ENCODE data around the gene PSD. TPM values are rescaled to one million over a fixed set of nuclear protein-coding genes. Genes with fewer than 3 reads are reported as not detected.
A peak's percentile ranks its signal among the peaks of the same experiment; 100 is the strongest.

The PSD gene
- total RNA-seq, 1 experiment from 2014 or later = 6.1 TPM

DNA sequence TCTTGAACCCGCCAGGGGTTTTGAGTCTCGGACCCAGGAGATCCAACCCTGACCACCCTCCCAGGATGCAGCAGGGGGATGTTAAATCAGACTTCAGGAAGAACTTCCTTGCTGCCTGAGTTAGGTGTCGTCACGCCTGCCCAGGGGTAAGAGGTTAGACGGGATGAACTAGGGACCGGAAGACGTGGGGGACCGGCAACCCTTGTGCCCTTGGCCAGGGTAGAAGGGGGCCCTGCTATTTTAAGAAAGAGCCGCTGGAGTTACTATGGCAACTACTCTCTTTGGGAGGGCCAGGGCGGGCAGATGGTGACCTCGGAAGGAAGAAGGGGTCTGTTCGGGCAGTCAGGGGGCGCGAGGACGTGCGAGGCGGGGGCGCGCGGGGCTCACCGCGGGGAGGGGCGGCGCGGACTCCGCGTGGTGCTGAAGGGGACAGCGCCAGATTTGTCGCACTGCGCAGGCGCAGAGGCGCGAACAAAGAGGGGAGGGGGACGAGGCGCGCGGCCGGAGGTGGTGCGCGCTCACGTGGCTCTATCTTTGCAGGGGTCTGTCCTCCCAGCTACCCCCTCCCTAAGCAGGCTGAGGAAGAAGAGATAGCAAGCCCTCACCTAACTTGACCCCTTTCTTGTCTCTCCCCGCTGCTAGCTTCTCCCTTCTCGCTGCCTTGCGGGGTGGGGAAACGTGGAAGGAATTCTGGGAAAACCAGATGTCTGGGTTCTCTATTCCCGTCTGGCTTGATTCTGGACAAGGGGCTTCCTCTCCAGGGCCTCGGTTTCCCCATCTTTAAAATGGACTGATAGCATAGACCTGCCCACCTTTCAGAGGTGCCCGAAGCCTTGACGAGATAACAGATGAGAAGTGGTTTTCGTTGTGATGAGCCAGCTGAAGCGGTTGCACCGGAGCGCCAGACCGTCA is 940 bp upstream of the PSD start:
- peaks cover 9% of the 10 kb centered on the region; the same call in 1 of the 2 replicates for H3K27me3 ChIP-seq (ENCODE audit: control insufficient read depth, insufficient read depth, low read length)
- H3K4me3 ChIP-seq (ENCODE audit: insufficient read depth, low read depth, low read length) = peak overlapping the region; percentile 97
- peaks cover 1% of the 10 kb centered on the region for H3K36me3 ChIP-seq (replicated peaks; ENCODE audit: control insufficient read depth, insufficient read depth, low read length)
- DNase-seq = peak; percentile 99

DNA sequence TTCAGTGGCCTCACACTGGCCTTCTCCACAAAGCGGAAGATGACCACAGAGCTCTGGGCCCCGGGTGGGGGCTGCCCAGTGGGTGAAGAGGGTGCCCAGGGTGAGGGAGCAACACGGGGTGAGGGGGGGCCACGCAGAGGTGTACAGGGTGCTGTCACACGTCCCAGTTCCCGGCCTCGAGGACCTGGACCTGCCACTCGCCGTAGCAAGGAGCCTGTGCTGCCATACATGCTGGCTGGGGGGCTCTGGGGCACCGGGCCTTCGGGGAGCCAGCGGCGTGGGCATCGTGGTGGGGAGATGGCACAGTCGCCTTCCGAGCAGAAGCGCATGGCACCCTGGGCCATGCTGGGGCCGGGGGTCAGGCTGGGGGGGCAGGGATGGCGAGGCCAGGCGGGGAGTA is 1.9 kb downstream of the PSD start:
- Histone ChIP-seq H3K4me3 (ENCODE audit: insufficient read depth, low read depth, low read length) (no peak overlapping the region), H3K27me3 (ENCODE audit: control insufficient read depth, insufficient read depth, low read length) (peaks cover 8% of the 10 kb centered on the region), H3K36me3 (replicated peaks; ENCODE audit: control insufficient read depth, insufficient read depth, low read length) (no peaks in the 10 kb centered on the region)
- DNase-seq = peak; percentile 54

DNA sequence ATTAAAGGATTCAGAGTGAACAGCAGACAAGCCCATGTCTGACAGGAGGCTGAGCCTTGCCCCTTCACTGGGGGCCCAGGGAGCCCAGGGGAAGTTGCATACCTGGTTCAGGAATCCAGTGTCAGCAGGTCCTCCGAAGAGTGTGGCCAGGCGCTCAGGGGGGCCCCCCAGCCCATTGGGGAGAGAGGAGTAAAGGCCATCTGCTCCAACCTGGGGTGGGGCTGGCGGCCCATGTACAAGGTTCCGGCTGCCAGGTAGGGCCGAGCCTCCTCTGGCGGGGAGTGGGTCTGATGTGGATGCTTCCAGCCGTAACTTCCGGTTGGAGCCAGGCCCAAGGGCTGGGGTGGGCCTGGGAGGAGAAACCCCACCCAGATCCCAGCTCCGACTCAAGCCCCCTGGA is 2.3 kb downstream of the PSD start:
- Histone ChIP-seq H3K4me3 (ENCODE audit: insufficient read depth, low read depth, low read length) (no peak overlapping the region), H3K36me3 (replicated peaks; ENCODE audit: control insufficient read depth, insufficient read depth, low read length) (no peaks in the 10 kb centered on the region), H3K27me3 (ENCODE audit: control insufficient read depth, insufficient read depth, low read length) (peaks cover 8% of the 10 kb centered on the region)

DNA sequence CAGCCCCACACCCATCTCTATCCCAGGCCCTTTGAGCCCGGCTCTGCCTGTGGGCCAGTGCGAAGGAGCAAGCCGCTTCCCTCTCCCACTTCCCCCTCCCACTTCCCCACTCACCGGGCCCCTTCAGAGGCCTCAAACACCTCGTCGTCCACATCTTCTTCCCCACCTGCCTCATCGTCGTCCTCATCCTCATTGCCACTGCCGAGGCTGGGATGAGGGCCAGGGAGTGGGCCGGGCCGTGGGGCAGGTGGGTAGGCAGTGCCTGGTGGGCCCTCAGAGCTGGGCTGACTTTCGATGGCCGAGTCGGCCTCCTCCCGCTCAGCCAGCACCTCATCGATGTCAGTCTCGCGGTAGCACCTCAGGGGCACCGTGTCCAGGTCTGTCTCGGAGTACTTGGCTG is 3.8 kb downstream of the PSD start:
- H3K4me3 ChIP-seq (ENCODE audit: insufficient read depth, low read depth, low read length) = no peak overlapping the region
- no peaks in the 10 kb centered on the region for H3K36me3 ChIP-seq (replicated peaks; ENCODE audit: control insufficient read depth, insufficient read depth, low read length)
- H3K27me3 ChIP-seq (ENCODE audit: control insufficient read depth, insufficient read depth, low read length) = peaks cover 23% of the 10 kb centered on the region
- peak; percentile 55 for DNase-seq

More for the DNA sequence above, 2.3 kb downstream of the PSD start:
- no peak for DNase-seq

DNA sequence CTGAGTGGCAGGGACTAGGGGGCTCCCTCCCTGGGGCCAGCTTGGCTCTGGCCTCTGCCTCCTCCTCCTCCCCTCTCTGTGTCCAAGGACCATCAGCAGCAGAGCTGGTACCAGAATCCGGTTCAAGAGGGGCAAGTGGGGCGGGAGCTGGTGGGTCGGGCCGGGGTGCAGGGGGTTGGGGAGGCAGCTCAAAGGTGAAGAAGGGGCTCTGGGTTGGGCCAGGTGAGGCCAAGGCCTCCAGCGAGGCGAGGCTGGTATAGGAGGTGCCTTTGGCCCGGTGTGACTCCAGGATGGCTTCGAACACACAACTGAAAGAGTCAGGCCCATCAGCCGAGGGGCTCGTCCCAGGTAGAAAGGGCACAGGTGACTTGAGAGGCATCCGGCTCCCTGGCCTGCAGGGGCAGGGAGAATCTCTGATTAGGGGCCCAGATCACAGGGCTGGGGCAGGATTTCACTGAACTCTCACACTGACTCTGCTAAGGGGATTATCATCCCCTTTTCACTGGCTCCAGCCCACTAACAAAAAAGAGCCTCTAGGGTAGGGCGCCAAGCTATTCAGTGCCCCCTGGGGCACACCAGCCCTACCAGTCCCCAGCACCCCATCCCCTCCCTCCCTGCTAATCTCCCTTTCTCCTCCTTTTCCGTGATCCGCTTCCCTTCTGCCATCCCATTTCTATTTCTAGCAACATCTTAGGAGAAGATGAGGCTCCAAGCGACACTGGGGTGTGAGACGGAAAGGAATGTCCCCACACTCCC is 4.6 kb downstream of the PSD start:
- peak; percentile 61 for DNase-seq
- H3K36me3 ChIP-seq (replicated peaks; ENCODE audit: control insufficient read depth, insufficient read depth, low read length) = no peaks in the 10 kb centered on the region
- peaks cover 30% of the 10 kb centered on the region for H3K27me3 ChIP-seq (ENCODE audit: control insufficient read depth, insufficient read depth, low read length)
- no peak overlapping the region for H3K4me3 ChIP-seq (ENCODE audit: insufficient read depth, low read depth, low read length)

DNA sequence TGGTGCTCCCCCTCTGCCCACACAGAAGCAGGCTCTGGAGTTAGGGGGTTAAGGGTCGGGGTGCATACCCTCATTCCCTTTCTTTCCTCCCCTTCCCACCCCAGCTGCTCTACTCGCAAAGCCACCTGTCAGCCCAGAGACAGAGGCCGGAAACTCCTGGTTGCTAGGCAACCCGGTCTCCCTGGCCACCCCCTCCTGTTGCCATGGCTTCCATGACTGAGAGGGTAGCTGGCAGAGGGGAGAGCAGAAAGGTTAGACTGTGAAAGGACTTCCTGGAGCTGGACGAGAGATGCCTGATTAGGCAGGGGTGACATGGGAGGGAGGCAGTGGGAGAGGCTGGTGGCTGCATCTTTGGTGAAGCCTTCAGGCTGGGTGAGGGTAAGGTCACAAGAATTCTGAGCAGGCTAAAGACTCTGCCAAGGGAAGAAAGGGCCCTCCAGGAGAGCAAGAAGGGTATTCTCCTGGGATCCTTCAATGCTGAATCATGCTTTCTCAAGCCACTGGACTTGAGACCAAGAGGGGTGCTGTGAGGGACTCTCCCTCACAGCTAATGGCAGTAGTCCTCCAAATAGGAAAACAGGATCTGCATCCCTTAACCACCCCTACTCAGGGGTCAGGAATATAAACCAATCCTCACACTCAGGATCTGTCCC is 5.4 kb downstream of the PSD start:
- Histone ChIP-seq H3K36me3 (replicated peaks; ENCODE audit: control insufficient read depth, insufficient read depth, low read length) (no peaks in the 10 kb centered on the region), H3K4me3 (ENCODE audit: insufficient read depth, low read depth, low read length) (no peak overlapping the region), H3K27me3 (ENCODE audit: control insufficient read depth, insufficient read depth, low read length) (peaks cover 37% of the 10 kb centered on the region)
- DNase-seq = peak; percentile 95

DNA sequence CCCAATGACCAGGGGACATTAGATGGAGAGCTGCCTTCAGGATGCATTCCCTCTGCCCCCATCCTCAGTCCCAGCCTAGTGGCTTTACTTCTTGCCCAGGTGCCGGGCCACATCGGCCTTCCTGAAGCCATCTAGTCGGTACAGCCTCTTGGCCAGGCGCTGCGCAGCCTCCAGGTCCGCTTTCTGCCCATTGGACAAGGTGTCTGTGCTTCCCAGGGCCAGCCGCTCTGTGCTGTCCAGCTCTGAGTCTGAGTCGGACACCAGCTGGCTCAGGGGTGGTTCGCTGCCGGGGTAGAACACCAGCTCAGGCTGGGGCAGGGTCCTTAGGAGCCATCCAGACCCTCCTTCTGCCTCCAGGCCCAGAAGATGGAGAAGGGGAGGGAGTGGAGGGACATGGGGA is 6.3 kb downstream of the PSD start:
- Histone ChIP-seq H3K4me3 (ENCODE audit: insufficient read depth, low read depth, low read length) (no peak overlapping the region), H3K27me3 (ENCODE audit: control insufficient read depth, insufficient read depth, low read length) (peaks cover 45% of the 10 kb centered on the region)

DNA sequence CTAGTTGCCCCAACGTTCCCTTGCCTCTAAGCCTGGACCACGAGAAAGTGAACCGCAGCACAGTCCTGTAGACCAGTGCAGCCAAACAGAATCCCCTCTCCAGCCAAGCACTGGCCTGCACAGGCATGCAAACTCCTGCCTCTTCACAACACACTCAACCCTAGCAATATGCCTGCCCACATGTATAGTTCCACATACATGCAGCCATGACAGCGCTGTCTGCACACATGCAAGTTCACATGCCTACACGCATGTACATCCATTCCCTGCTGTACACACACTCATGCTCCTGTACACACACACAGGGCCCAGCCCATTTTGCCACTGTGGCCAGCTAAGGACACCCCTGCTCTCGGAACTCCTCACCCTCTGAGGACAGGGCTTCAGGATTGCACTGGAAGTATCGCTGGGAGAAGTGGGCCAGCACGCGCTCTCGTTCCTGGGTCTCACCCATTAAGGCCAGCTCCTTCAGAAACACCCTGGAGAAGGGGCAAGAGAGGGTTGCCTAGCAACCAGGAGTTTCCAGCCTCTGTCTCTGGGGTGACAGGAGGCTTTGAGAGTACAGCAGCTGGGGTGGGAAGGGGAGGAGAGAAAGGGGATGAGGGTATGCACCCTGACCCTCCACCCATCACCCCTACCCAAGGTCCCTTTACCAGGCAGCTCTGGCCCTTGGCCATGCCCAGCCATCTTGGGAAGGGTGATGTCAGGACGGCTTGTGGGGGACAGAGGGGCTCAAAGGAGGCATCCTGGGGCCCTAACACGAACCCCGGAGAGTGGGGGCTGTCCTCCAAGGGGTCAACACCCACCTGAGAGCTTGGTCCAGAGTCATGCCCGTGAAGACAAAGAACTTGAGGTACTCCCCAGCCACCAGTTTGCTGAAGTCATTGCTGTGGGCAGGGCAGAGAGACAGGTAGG is 7.0 kb downstream of the PSD start:
- H3K27me3 ChIP-seq (ENCODE audit: control insufficient read depth, insufficient read depth, low read length) = peaks cover 46% of the 10 kb centered on the region
- DNase-seq = peak; percentile 53
- H3K4me3 ChIP-seq (ENCODE audit: insufficient read depth, low read depth, low read length) = no peak overlapping the region
- H3K36me3 ChIP-seq (replicated peaks; ENCODE audit: control insufficient read depth, insufficient read depth, low read length) = no peaks in the 10 kb centered on the region

More for the DNA sequence above, 6.3 kb downstream of the PSD start:
- H3K36me3 ChIP-seq (replicated peaks; ENCODE audit: control insufficient read depth, insufficient read depth, low read length) = no peaks in the 10 kb centered on the region
- DNase-seq = peak; percentile 33

DNA sequence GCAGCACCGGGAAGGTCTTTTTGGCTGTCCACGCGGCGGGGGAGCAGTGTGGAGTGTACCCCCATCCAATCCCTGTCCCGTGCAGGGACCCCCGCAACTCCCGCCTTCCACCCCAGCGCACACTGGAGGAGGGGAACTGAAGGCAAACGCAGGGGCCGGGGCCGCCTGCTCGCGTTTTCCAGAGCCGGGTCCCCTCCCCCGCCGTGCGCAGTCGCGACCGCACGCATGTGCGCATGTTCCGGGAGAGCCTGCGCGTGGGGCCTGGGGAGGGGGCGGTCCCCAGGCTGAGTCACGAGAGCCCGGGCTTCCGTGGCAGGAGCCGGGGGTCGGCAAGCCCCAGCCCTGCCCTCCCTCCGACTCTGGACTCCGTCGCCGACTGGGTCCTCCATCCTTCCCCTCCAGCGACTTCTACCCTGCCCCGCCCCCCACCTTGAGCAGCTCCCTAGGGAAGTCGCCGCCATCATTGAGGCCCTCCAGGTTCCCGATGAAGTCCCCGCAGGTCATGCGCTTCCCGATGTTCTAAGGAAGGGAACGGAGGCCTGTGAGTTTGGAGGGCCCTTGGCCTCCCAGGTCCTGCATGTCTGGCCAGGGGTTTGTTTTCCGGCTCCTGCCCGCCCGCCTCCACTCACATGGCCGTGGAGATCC is 8.0 kb downstream of the PSD start:
- H3K4me3 ChIP-seq (ENCODE audit: insufficient read depth, low read depth, low read length) = peak overlapping the region; percentile 56
- H3K27me3 ChIP-seq (ENCODE audit: control insufficient read depth, insufficient read depth, low read length) = peaks cover 46% of the 10 kb centered on the region
- no peaks in the 10 kb centered on the region for H3K36me3 ChIP-seq (replicated peaks; ENCODE audit: control insufficient read depth, insufficient read depth, low read length)
- DNase-seq = peak; percentile 90

DNA sequence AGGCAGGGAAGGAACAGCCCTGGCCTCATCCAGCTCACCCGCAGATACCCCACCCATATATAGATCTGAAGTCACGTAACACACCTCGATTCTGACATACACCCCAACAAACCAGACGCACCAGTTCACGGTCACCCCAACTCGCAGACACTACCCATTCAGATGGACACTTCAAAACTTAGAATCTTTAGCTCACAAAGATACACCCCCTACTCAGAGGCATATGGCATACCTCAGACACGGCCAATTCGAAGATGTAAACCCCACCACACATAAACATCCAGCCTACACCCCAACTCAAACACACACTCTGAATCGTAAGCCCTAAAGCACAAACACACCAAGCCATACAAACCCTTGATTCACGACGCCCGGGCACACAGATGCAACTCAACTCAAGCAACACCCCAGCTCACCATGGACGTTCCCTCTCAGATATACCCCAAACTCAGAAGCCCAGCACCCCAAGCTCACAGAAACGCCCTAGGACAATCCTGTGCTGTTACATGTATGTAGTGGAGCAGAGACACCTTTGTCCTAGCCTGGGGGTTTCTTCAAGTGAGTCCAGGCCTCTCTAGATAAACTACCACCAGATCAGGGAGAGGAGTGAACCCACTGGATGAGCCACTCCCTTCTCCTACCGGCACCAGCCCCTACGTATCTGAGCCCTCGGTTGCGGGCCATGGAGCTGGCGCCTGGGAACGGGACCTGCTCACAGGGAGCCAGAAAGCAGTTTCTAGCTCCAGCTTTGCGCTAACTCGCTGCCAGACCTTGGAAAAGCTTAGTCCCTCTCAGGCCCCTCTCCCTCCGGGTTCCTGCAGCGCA is 8.8 kb downstream of the PSD start:
- Histone ChIP-seq H3K4me3 (ENCODE audit: insufficient read depth, low read depth, low read length) (peak overlapping the region; percentile 56), H3K36me3 (replicated peaks; ENCODE audit: control insufficient read depth, insufficient read depth, low read length) (no peaks in the 10 kb centered on the region), H3K27me3 (ENCODE audit: control insufficient read depth, insufficient read depth, low read length) (peaks cover 46% of the 10 kb centered on the region)
- peak; percentile 86 for DNase-seq

DNA sequence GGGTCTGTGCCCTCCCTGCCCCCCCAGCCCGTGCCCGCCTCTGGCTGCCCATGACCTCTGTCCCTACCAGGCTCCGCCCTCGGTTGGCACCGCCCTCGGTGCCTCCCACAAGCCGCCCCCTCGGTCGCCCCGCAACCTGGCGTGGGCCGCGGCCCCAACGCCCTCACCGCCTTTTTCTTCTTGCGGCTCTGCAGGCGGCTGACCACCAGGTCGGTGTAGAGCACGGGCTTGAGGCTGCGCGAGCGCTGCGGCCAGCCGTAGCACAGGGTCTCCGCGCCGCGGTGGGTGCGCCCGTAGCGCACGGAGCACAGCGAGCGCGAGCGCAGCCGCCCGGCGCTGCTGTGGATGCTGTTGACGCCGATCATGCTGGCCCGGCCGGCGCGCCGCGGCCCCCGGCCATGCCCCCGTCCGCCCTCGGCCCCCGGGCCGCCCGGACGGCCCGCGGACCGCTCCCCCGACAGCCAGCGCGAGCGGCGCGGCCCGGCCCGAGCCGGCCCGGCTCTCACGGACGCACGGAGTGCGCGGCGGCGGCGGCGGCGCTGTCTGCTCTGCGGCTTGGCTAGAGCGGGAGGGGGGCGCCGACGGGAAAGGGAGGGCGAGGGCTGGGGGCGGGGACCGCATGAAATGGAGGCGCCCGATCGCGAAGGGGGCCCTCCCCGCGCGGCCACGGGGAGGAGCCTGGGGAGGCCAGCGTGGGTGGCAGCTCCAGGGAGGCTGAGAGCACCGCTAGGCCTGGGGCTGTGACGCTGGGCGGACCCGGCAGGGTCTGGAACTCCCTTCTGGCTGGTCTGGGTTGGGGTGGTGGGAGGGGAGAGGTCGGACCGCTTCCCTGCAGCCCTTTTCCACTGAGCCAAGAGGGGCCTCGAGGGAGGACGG is 9.6 kb downstream of the PSD start:
- Histone ChIP-seq H3K4me3 (ENCODE audit: insufficient read depth, low read depth, low read length) (peak overlapping the region; percentile 61), H3K36me3 (replicated peaks; ENCODE audit: control insufficient read depth, insufficient read depth, low read length) (no peaks in the 10 kb centered on the region), H3K27me3 (ENCODE audit: control insufficient read depth, insufficient read depth, low read length) (peaks cover 46% of the 10 kb centered on the region)
- DNase-seq = peak; percentile 91

DNA sequence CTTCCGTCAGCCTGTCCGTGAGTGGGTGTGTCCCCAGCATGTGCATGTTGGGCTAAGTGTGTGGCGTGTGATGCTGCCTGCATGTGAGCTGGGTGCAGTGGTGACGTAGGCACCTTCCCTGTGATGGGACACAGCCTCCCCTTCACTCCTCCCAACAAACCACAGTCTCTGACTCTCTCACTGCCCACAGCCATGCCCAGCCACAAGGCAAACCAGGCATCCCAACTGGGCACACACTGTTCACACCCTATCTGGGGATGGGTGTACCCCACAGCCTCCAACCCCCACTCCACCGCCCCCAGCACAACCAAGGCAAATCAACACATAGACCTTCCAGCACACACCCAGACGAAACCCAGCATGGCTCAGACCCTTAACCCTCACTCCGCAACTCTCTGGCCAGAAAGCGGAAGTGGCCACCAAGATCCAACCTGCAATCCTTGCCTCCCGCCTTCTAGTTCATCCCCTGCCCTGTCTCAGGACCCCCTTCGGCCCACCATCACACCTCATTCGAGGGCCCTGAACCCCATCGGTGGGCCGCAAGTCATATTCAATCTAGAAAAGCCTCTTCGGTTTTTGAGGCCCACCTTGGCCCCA is 10.4 kb downstream of the PSD start:
- H3K36me3 ChIP-seq (replicated peaks; ENCODE audit: control insufficient read depth, insufficient read depth, low read length) = no peaks in the 10 kb centered on the region; the same call in 1 of the 2 replicates
- DNase-seq = no peak
- peaks cover 46% of the 10 kb centered on the region for H3K27me3 ChIP-seq (ENCODE audit: control insufficient read depth, insufficient read depth, low read length)
- peak overlapping the region; percentile 61 for H3K4me3 ChIP-seq (ENCODE audit: insufficient read depth, low read depth, low read length)
